Left lung (tissue), 10 donors: ENCODE results near the gene SIN3B. TPM values are rescaled to one million over a fixed set of nuclear protein-coding genes. Genes with fewer than 3 reads are reported as not detected.

Experiments used
- ATAC-seq: fragments of 200-7000 bp; cut with Tn5 transposase; one replicate; pipeline ENCODE4 v1.9.1; 2020; ENCODE audit warnings: moderate library complexity
- DNase-seq, 4 donors: peaks; one replicate each; pipeline ENCODE4 v3.0.0-alpha.2; 2013 to 2020
- H3K27ac ChIP-seq, 2 donors: fragments of 200-600 bp; sonication (generic) in 1 of 2; one replicate each; pipeline versions ENCODE4 v1.5.0 to v1.8.0; 2020 to 2021
- H3K27me3 ChIP-seq, 2 donors: fragments of 200-600 bp; sonication (generic) in 1 of 2; one replicate each; pipeline versions ENCODE4 v1.5.0 to v1.8.0; 2020 to 2021
- H3K36me3 ChIP-seq, 2 donors: fragments of 200-600 bp; sonication (generic) in 1 of 2; one replicate each; pipeline versions ENCODE4 v1.5.0 to v1.8.0; 2020 to 2021
- H3K4me1 ChIP-seq, 2 donors: fragments of 200-600 bp; one replicate each; pipeline ENCODE4 v1.8.0; 2021
- H3K4me3 ChIP-seq, 2 donors: fragments of 200-600 bp; sonication (generic) in 1 of 2; one replicate each; pipeline versions ENCODE4 v1.5.0 to v1.8.0; 2020 to 2021; ENCODE audit warnings: mild to moderate bottlenecking in 1 of 2
- H3K9me3 ChIP-seq, 2 donors: fragments of 200-600 bp; sonication (generic) in 1 of 2; one replicate each; pipeline versions ENCODE4 v1.5.0 to v1.8.0; 2020 to 2021
- intact Hi-C, 2 donors: fragments of 100-400 bp; cut with DNase I; formaldehyde crosslinking; loops; one replicate each; pipeline versions ENCODE4 v1.11.2 to v1.14.2; 2022
- polyA plus RNA-seq, 6 donors: library from polyadenylated mRNA; unstranded; fragments of 120-200 nt; gene quantifications; one replicate each; pipeline ENCODE4 v1.2.1, GENCODE V29; 2013; ENCODE audit not compliant: insufficient read length in 6 of 6
- total RNA-seq, 2 donors: library from RNA; stranded (reverse); fragmentation: NEBNext Ultra II Directional; extraction: Animal tissue kit (Norgen Biotek cat#: 25700); gene quantifications; one replicate each; pipeline ENCODE4 v1.2.1, GENCODE V29; 2021
- TF ChIP-seq, protein P1 (sequence below), 2 donors: fragments of 200-600 bp; sonication (generic) in 1 of 2; IDR thresholded peaks; one replicate each; pipeline versions ENCODE4 v1.5.0 to v1.8.0; 2021; ENCODE audit warnings: antibody characterized with exemption in 2 of 2
- donor health status: DM: no; HTN: yes; CAD: no.
- donor health status: DM: no; HTN: no; CAD: no.

SIN3B gene
- total and polyA plus RNA-seq, 8 donors, result 46.3 to 91.1 (median 69.5) TPM

DNA sequence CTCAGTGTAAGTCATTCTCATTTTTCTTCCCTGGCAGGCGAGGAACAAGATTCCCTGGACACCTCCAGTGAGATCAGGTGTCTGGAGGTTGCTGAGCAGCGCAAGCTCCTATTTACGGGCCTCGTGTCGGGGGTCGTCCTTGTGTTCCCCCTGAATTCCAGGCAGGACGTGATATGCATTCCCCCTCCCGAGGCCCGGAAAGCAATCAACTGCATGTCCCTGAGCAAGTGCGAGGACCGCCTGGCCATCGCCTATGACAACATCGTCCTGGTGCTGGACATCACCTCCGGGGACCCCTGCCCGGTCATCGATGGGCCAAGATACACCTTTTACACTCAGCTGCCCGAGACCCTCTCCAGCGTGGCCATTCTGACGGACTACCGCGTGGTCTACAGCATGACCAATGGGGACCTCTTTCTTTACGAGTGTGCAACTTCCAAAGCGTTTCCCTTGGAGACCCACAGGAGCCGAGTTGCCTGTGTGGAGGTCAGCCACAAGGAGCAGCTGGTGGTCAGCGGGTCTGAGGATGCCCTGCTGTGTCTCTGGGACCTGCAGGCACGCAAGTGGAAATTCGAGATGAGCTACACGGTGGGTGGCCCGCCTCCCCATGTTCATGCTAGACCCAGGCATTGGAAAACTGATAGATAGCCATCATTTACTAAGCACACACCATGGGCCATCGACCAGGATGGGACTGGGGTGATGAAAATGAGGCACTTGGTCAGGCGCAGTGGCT is 21.5 kb upstream of the SIN3B start:
- TF ChIP-seq, protein P1, sequence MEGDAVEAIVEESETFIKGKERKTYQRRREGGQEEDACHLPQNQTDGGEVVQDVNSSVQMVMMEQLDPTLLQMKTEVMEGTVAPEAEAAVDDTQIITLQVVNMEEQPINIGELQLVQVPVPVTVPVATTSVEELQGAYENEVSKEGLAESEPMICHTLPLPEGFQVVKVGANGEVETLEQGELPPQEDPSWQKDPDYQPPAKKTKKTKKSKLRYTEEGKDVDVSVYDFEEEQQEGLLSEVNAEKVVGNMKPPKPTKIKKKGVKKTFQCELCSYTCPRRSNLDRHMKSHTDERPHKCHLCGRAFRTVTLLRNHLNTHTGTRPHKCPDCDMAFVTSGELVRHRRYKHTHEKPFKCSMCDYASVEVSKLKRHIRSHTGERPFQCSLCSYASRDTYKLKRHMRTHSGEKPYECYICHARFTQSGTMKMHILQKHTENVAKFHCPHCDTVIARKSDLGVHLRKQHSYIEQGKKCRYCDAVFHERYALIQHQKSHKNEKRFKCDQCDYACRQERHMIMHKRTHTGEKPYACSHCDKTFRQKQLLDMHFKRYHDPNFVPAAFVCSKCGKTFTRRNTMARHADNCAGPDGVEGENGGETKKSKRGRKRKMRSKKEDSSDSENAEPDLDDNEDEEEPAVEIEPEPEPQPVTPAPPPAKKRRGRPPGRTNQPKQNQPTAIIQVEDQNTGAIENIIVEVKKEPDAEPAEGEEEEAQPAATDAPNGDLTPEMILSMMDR (IDR thresholded peaks at IDR 0.05), result no peak
- H3K4me3 ChIP-seq, result no peak overlapping the region
- intact Hi-C loops, result no loop called here
- H3K36me3 ChIP-seq, result no peaks in the 10 kb centered on the region
- H3K27ac ChIP-seq, result no peak overlapping the region
- DNase-seq (no peak), ATAC-seq (no peak)
- H3K27me3 ChIP-seq, result no peaks in the 10 kb centered on the region
- H3K9me3 ChIP-seq, result peaks cover 0 to 2% of the 10 kb centered on the region in 2 donors
- peaks cover 0 to 2% of the 10 kb centered on the region in 2 donors for H3K4me1 ChIP-seq

DNA sequence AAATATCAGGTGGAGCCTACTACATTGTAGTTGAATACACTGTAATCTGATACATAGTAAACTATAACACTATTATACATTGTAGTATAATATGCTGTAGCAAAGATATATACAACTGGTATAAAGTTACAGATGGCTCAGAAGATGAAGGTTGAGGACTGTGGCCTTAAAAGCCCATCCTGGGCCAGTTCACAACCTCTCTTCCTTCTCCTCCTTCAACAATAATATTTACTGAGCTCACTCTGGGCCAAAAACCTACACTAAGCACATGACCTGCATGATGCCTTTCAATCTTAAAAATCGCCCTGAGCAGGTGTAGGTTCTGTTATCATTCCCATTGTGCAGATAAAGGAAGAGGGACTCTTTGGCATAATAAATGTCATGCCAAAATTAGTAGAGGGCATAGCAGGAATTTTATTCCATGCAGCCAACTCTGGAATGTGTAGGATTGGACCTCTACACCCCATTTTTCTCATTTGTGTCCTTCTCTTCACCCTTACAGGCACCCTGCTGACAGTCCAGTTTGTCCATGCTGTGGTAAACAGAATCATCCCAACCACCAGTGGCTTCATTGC is 14.6 kb upstream of the SIN3B start:
- TF ChIP-seq, protein P1 (IDR thresholded peaks at IDR 0.05), result no peak
- H3K36me3 ChIP-seq, result no peaks in the 10 kb centered on the region
- H3K27ac ChIP-seq, result no peak overlapping the region
- intact Hi-C loops, result no loop called here
- H3K4me1 ChIP-seq, result no peaks in the 10 kb centered on the region
- H3K4me3 ChIP-seq, result no peak overlapping the region
- peaks cover 0 to 33% of the 10 kb centered on the region in 2 donors for H3K9me3 ChIP-seq
- DNase-seq (no peak), ATAC-seq (no peak)
- H3K27me3 ChIP-seq, result no peaks in the 10 kb centered on the region

DNA sequence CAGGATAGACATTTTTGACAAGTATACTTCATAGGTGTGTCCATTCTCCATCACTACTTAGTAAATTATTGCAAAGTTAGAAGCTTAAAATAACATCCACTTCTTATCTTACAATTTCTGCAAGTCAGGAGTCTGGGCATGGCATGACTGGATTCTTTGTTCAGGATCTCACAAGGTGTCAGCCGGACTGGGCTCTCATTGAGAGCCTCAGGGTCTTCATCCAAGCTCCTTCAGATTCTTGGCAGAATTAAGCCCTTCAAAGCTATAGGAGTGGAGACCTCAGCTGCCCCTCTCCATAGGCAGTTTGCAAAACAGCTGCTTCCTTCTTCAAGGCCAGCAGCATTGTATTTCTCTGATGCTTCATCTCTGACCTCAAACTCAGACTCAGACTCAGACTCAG is 9.1 kb upstream of the SIN3B start:
- H3K27me3 ChIP-seq, result no peaks in the 10 kb centered on the region
- DNase-seq (no peak), ATAC-seq (no peak)
- peaks cover 0 to 8% of the 10 kb centered on the region in 2 donors for H3K4me1 ChIP-seq
- peaks cover 0 to 8% of the 10 kb centered on the region in 2 donors for H3K9me3 ChIP-seq
- intact Hi-C loops, result no loop called here
- TF ChIP-seq, protein P1 (IDR thresholded peaks at IDR 0.05), result no peak
- H3K27ac ChIP-seq, result no peak overlapping the region
- H3K36me3 ChIP-seq, result no peaks in the 10 kb centered on the region
- no peak overlapping the region for H3K4me3 ChIP-seq

DNA sequence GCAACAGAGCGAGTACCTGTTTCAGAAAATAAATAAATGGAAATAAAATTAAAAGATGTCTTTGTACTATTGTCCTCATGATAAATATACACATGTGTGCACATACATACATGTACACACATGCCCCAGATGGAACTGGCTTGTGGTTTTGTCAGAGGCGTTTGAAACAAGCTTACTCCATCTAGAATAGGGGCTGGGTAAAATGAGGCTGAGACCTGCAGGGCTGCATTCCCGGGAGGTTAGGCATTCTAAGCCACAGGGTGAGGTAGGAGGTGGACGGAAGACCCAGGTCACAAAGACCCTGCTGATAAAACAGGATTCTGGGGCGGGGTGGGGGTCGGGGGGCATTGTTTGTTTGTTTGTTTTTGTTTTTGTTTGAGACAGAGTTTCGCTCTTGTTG is 8.1 kb upstream of the SIN3B start:
- TF ChIP-seq, protein P1 (IDR thresholded peaks at IDR 0.05), result no peak
- H3K27me3 ChIP-seq, result no peaks in the 10 kb centered on the region
- intact Hi-C loops, result no loop called here
- peaks cover 0 to 15% of the 10 kb centered on the region in 2 donors for H3K4me1 ChIP-seq
- DNase-seq (no peak), ATAC-seq (no peak)
- H3K36me3 ChIP-seq, result no peaks in the 10 kb centered on the region
- H3K9me3 ChIP-seq, result no peaks in the 10 kb centered on the region
- H3K4me3 ChIP-seq, result no peak overlapping the region
- no peak overlapping the region for H3K27ac ChIP-seq

DNA sequence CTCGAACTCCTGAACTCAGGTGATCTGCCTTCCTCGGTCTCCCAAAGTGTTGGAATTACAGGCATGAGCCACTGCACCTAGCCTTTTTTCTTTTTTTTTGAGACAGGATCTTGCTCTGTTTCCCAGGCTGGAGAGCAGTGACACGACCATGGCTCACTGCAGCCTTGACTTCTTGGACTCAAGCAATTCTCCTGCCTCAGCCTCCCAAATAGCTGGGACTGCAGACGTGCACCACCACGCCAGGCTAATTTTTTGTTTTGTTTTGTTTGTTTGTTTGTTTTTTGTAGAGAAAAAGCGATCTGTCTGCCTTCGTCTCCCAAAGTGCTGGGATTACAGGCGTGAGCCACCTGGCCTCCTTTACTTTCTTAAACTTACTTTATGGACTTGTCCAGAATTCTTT is 6.5 kb upstream of the SIN3B start:
- no peak for ATAC-seq

More for the DNA sequence above, 6.5 kb upstream of the SIN3B start:
- no peak for DNase-seq
- TF ChIP-seq, protein P1 (IDR thresholded peaks at IDR 0.05), result no peak
- Histone ChIP-seq H3K4me3 (no peak overlapping the region), H3K9me3 (no peaks in the 10 kb centered on the region), H3K36me3 (no peaks in the 10 kb centered on the region), H3K4me1 (peaks cover 0 to 15% of the 10 kb centered on the region in 2 donors), H3K27ac (no peak overlapping the region), H3K27me3 (no peaks in the 10 kb centered on the region)
- intact Hi-C loops, result no loop called here
